Natural killer cell (primary cell): ENCODE measurements around the gene TBL1XR1. TPM values are rescaled to one million over a fixed set of nuclear protein-coding genes. Genes with fewer than 3 reads are reported as not detected.
"Not testable (repeated sequence)": the region's sequence is repeated elsewhere in the genome, so short reads cannot be mapped to it uniquely, and the experiment has no call there.

Experiments
- ATAC-seq, 3 donors: fragments of 150-1000 bp in 2 of 3; fragments of 200-7000 bp in 1 of 3; cut with Tn5 transposase; 1 replicate in 1 of 3; 2 replicates in 2 of 3; pipeline ENCODE4 v1.10.0; 2021; ENCODE audit warnings: mild to moderate bottlenecking in 2 of 3, moderate library complexity in 2 of 3
- DNase-seq, 2 donors: peaks; one replicate each; pipeline versions ENCODE4 v3.0.0 to v3.0.0-alpha.2; 2013 to 2021; ENCODE audit warnings: mixed read lengths in 1 of 2
- H3K27ac ChIP-seq: one replicate; pipeline ENCODE4 v1.5.1; 2013; ENCODE audit warnings: mild to moderate bottlenecking, low read length
- H3K27me3 ChIP-seq: one replicate; pipeline ENCODE4 v1.6.1; 2013; ENCODE audit warnings: low read length; ENCODE audit not compliant: control insufficient read depth, insufficient read depth
- H3K36me3 ChIP-seq: one replicate; pipeline ENCODE4 v1.6.1; 2013; ENCODE audit warnings: low read length; ENCODE audit not compliant: control insufficient read depth, insufficient read depth
- H3K4me1 ChIP-seq: one replicate; pipeline ENCODE4 v1.6.1; 2013; ENCODE audit warnings: low read length; ENCODE audit not compliant: control insufficient read depth, insufficient read depth
- H3K4me3 ChIP-seq: one replicate; pipeline ENCODE4 v1.5.1; 2013; ENCODE audit warnings: low read length
- H3K9me3 ChIP-seq: one replicate; pipeline ENCODE4 v1.6.1; 2013; ENCODE audit warnings: low read length; ENCODE audit not compliant: control insufficient read depth, insufficient read depth
- H3K27ac Mint-ChIP-seq, 2 donors: one replicate each; pipeline ENCODE4 v1.8.0; 2022; ENCODE audit warnings: mild to moderate bottlenecking in 2 of 2, mixed read lengths in 2 of 2, moderate library complexity in 1 of 2
- H3K27me3 Mint-ChIP-seq, 2 donors: one replicate each; pipeline ENCODE4 v1.8.0; 2022; ENCODE audit warnings: low read depth in 2 of 2, mixed read lengths in 2 of 2
- H3K36me3 Mint-ChIP-seq: one replicate; pipeline ENCODE4 v1.8.0; 2022; ENCODE audit warnings: mixed read lengths
- H3K4me1 Mint-ChIP-seq, 2 donors: one replicate each; pipeline ENCODE4 v1.8.0; 2022; ENCODE audit warnings: mixed read lengths in 2 of 2
- H3K4me3 Mint-ChIP-seq: one replicate; pipeline ENCODE4 v1.8.0; 2022; ENCODE audit warnings: mild to moderate bottlenecking, moderate library complexity, mixed read lengths
- H3K9me3 Mint-ChIP-seq, 2 donors: one replicate each; pipeline ENCODE4 v1.8.0; 2022; ENCODE audit warnings: mixed read lengths in 2 of 2
- CTCF ChIP-seq: fragments of 200-600 bp; IDR thresholded peaks from one replicate; pipeline ENCODE4 v1.8.0; 2022; ENCODE audit warnings: antibody characterized with exemption
- WGBS: methylation state at CpG from one replicate; pipeline ENCODE4 v1.1.7; 2013; ENCODE audit warnings: missing lambda C conversion rate; ENCODE audit not compliant: insufficient coverage; 5-methylcytosine and 5-hydroxymethylcytosine counted together
- intact Hi-C: fragments of 100-400 bp; cut with micrococcal nuclease; formaldehyde crosslinking; loops from one replicate; pipeline ENCODE4 v1.14.2; 2022
- total RNA-seq, 4 donors: library from RNA; stranded (reverse); fragments of 120-200 nt in 1 of 4; gene quantifications; one replicate each; pipeline versions ENCODE4 v1.2.3 to v1.2.4, GENCODE V29; 2013 to 2022

TBL1XR1 gene
- total RNA-seq, 3 donors from 2014 or later (not counting 1 experiment from before 2014, with no cell fraction given), result 74.6 to 118 (median 81.7) TPM

GRCh38 chr3:177005718-177006405, 191.4 kb downstream of the TBL1XR1 start:
- intact Hi-C loops, result no loop called here
- peaks cover 12% of the 10 kb centered on the region for H3K36me3 Mint-ChIP-seq
- no peaks in the 10 kb centered on the region for H3K27me3 ChIP-seq
- H3K27ac ChIP-seq, result no peak overlapping the region
- peaks cover 2 to 4% of the 10 kb centered on the region in 2 donors for H3K9me3 Mint-ChIP-seq
- H3K27ac Mint-ChIP-seq, result no peak overlapping the region
- ATAC-seq (no peak), DNase-seq (no peak)
- no peaks in the 10 kb centered on the region for H3K4me1 ChIP-seq
- peaks cover 8% of the 10 kb centered on the region for H3K9me3 ChIP-seq
- H3K4me3 Mint-ChIP-seq, result no peak overlapping the region
- no peak overlapping the region for H3K4me3 ChIP-seq
- peaks cover 0 to 5% of the 10 kb centered on the region in 2 donors for H3K4me1 Mint-ChIP-seq
- H3K36me3 ChIP-seq, result no peaks in the 10 kb centered on the region
- TF ChIP-seq CTCF, result no peak
- H3K27me3 Mint-ChIP-seq, result no peaks in the 10 kb centered on the region

- DNase-seq, H3K9me3 Mint-ChIP-seq, H3K27ac ChIP-seq, H3K27me3 Mint-ChIP-seq, H3K9me3 ChIP-seq, ATAC-seq, H3K4me3 Mint-ChIP-seq, H3K27ac Mint-ChIP-seq, H3K4me1 Mint-ChIP-seq, intact Hi-C loops, H3K27me3 ChIP-seq, H3K4me1 ChIP-seq, H3K36me3 ChIP-seq, H3K4me3 ChIP-seq: not testable (repeated sequence)
- H3K36me3 Mint-ChIP-seq, result peaks cover 19% of the 10 kb centered on the region
- 97% methylated on average over 2 of the region's 2 CpGs for WGBS
Measured at GRCh38 chr3:177000159-177000558, 197.1 kb downstream of the TBL1XR1 start.

- TF ChIP-seq CTCF, result no peak
- ATAC-seq, result no peak
- Histone ChIP-seq H3K4me3 (no peak overlapping the region), H3K9me3 (peaks cover 2% of the 10 kb centered on the region), H3K27ac (no peak overlapping the region), H3K4me1 (no peaks in the 10 kb centered on the region), H3K27me3 (no peaks in the 10 kb centered on the region), H3K36me3 (no peaks in the 10 kb centered on the region)
- 100% methylated on average over 2 of the region's 2 CpGs for WGBS
- peaks cover 6 to 9% of the 10 kb centered on the region in 2 donors for H3K9me3 Mint-ChIP-seq
- peaks cover 14% of the 10 kb centered on the region for H3K36me3 Mint-ChIP-seq
- no peak overlapping the region for H3K4me3 Mint-ChIP-seq
- no peaks in the 10 kb centered on the region for H3K4me1 Mint-ChIP-seq
- intact Hi-C loops, result no loop called here
- H3K27me3 Mint-ChIP-seq, result peaks cover 0 to 6% of the 10 kb centered on the region in 2 donors
- no peak overlapping the region for H3K27ac Mint-ChIP-seq
- DNase-seq, result no peak
Measured at GRCh38 chr3:176995946-176996345, 201.3 kb downstream of the TBL1XR1 start.

GRCh38 chr3:176994891-176995781, 202.1 kb downstream of the TBL1XR1 start:
- no peak for DNase-seq
- peaks cover 2% of the 10 kb centered on the region for H3K9me3 ChIP-seq
- H3K27me3 ChIP-seq, result no peaks in the 10 kb centered on the region
- no peak overlapping the region for H3K27ac ChIP-seq
- no peaks in the 10 kb centered on the region for H3K4me1 Mint-ChIP-seq
- H3K4me3 Mint-ChIP-seq, result no peak overlapping the region
- H3K36me3 Mint-ChIP-seq, result peaks cover 6% of the 10 kb centered on the region
- H3K27me3 Mint-ChIP-seq, result peaks cover 0 to 6% of the 10 kb centered on the region in 2 donors
- H3K4me3 ChIP-seq, result no peak overlapping the region
- peaks cover 3 to 6% of the 10 kb centered on the region in 2 donors for H3K9me3 Mint-ChIP-seq
- no peak overlapping the region for H3K27ac Mint-ChIP-seq
- 73% methylated on average over 4 of the region's 4 CpGs for WGBS
- intact Hi-C loops, result no loop called here
- no peaks in the 10 kb centered on the region for H3K36me3 ChIP-seq
- H3K4me1 ChIP-seq, result no peaks in the 10 kb centered on the region
- no peak for ATAC-seq
- no peak for TF ChIP-seq CTCF
